SK-N-SH treated with all-trans-retinoic acid at 6 μM for 48 hours (cell line): ENCODE results near the gene SLC35G2.

ENCODE experiments used
- ATAC-seq: fragments of 200-7000 bp; cut with Tn5 transposase; 3 replicates; pipeline ENCODE4 v1.9.1; 2020; ENCODE audit warnings: mild to moderate bottlenecking, moderate library complexity
- ARNTL ChIP-seq: fragments of 450-650 bp; formaldehyde crosslinking; IDR thresholded peaks from 2 replicates; pipeline ENCODE4 v1.5.0; 2020; ENCODE audit warnings: low read depth, mild to moderate bottlenecking, moderate library complexity, borderline replicate concordance
- BACH2 ChIP-seq: fragments of 250-450 bp; sonication (Bioruptor Pico); IDR thresholded peaks from 2 replicates; pipeline ENCODE4 v1.9.0; 2021; ENCODE audit warnings: mild to moderate bottlenecking, borderline replicate concordance
- CSDC2 ChIP-seq: fragments of 250-450 bp; sonication (Bioruptor Pico); IDR thresholded peaks from 2 replicates; pipeline ENCODE4 v1.5.0; 2020; ENCODE audit warnings: mild to moderate bottlenecking, moderate library complexity
- CSRNP3 ChIP-seq: fragments of 250-450 bp; sonication (Bioruptor Pico); IDR thresholded peaks from 2 replicates; pipeline ENCODE4 v1.5.1; 2021; ENCODE audit warnings: mild to moderate bottlenecking, moderate library complexity
- ESRRG ChIP-seq: fragments of 250-450 bp; sonication (Bioruptor Pico); IDR thresholded peaks from 2 replicates; pipeline ENCODE4 v1.6.1; 2021; ENCODE audit warnings: mild to moderate bottlenecking
- GLIS3 ChIP-seq: fragments of 250-450 bp; sonication (Bioruptor Pico); IDR thresholded peaks from 2 replicates; pipeline ENCODE4 v1.5.0; 2020; ENCODE audit warnings: mild to moderate bottlenecking, moderate library complexity
- ISL1 ChIP-seq: fragments of 250-450 bp; sonication (Bioruptor Pico); IDR thresholded peaks from 2 replicates; pipeline ENCODE4 v2.1.2; 2022; ENCODE audit warnings: mild to moderate bottlenecking, moderate library complexity
- OSR1 ChIP-seq: fragments of 250-450 bp; sonication (Bioruptor Pico); IDR thresholded peaks from 2 replicates; pipeline ENCODE4 v1.8.0; 2022; ENCODE audit warnings: moderate library complexity, mild to moderate bottlenecking, inconsistent platforms
- PATZ1 ChIP-seq: fragments of 250-450 bp; sonication (Bioruptor Pico); IDR thresholded peaks from 2 replicates; pipeline ENCODE4 v1.8.0; 2020; ENCODE audit warnings: mild to moderate bottlenecking, moderate library complexity, borderline replicate concordance
- POU6F1 ChIP-seq: fragments of 250-450 bp; sonication (Bioruptor Pico); IDR thresholded peaks from 2 replicates; pipeline ENCODE4 v1.8.0; 2021; ENCODE audit warnings: low read depth, mild to moderate bottlenecking, moderate library complexity, borderline replicate concordance
- PPARA ChIP-seq: fragments of 250-450 bp; sonication (Bioruptor Pico); IDR thresholded peaks from 2 replicates; pipeline ENCODE4 v1.5.0; 2020; ENCODE audit warnings: mild to moderate bottlenecking, borderline replicate concordance
- RARB ChIP-seq: fragments of 250-450 bp; sonication (Bioruptor Pico); IDR thresholded peaks from 2 replicates; pipeline ENCODE4 v1.8.0; 2021; ENCODE audit warnings: mild to moderate bottlenecking, moderate library complexity
- SNAI2 ChIP-seq: fragments of 250-450 bp; sonication (Bioruptor Pico); IDR thresholded peaks from 2 replicates; pipeline ENCODE4 v1.5.0; 2020; ENCODE audit warnings: mild to moderate bottlenecking, moderate library complexity
- TCF4 ChIP-seq: fragments of 250-450 bp; sonication (Bioruptor Pico); IDR thresholded peaks from 2 replicates; pipeline ENCODE4 v1.8.0; 2021; ENCODE audit warnings: mild to moderate bottlenecking, moderate library complexity, borderline replicate concordance
- TOX ChIP-seq: fragments of 250-450 bp; sonication (Bioruptor Pico); IDR thresholded peaks from 2 replicates; pipeline ENCODE4 v1.8.0; 2021; ENCODE audit warnings: mild to moderate bottlenecking, moderate library complexity, borderline replicate concordance
- ZFP3 ChIP-seq: fragments of 250-450 bp; sonication (Bioruptor Pico); IDR thresholded peaks from 2 replicates; pipeline ENCODE4 v1.5.0; 2020; ENCODE audit warnings: mild to moderate bottlenecking, moderate library complexity
- ZFP30 ChIP-seq: fragments of 450-650 bp; formaldehyde crosslinking; IDR thresholded peaks from 2 replicates; pipeline ENCODE4 v1.5.0; 2022; ENCODE audit warnings: mild to moderate bottlenecking, moderate library complexity
- ZNF70 ChIP-seq: fragments of 450-650 bp; formaldehyde crosslinking; IDR thresholded peaks from 2 replicates; pipeline ENCODE4 v1.5.0; 2020; ENCODE audit warnings: mild to moderate bottlenecking, moderate library complexity
- ZNF8 ChIP-seq: fragments of 450-650 bp; formaldehyde crosslinking; IDR thresholded peaks from 2 replicates; pipeline ENCODE4 v1.5.0; 2020; ENCODE audit warnings: mild to moderate bottlenecking, moderate library complexity
- TF ChIP-seq, protein P1 (sequence below): fragments of 250-450 bp; sonication (Bioruptor Pico); IDR thresholded peaks from 2 replicates; pipeline ENCODE4 v1.5.0; 2020; ENCODE audit warnings: mild to moderate bottlenecking, moderate library complexity
- TF ChIP-seq, protein P2 (sequence below): fragments of 250-450 bp; sonication (Bioruptor Pico); IDR thresholded peaks from 2 replicates; pipeline ENCODE4 v1.5.1; 2020; ENCODE audit warnings: low read depth, mild to moderate bottlenecking, moderate library complexity

Gene SLC35G2

GRCh38 chr3:136842294-136842693 lies 23.4 kb downstream of the SLC35G2 start:
- TF ChIP-seq ZFP3: no peak
- no peak for TF ChIP-seq PATZ1 (CRISPR knock-in tag)
- no peak for TF ChIP-seq BACH2 (CRISPR knock-in tag)
- no peak for TF ChIP-seq PPARA (CRISPR knock-in tag)
- no peak for TF ChIP-seq GLIS3 (CRISPR knock-in tag)
- no peak for TF ChIP-seq ISL1 (CRISPR knock-in tag)
- no peak for TF ChIP-seq CSRNP3 (CRISPR knock-in tag)
- no peak for TF ChIP-seq OSR1 (CRISPR knock-in tag)
- TF ChIP-seq ARNTL: no peak
- TF ChIP-seq CSDC2: no peak
- ATAC-seq: no peak

DNA sequence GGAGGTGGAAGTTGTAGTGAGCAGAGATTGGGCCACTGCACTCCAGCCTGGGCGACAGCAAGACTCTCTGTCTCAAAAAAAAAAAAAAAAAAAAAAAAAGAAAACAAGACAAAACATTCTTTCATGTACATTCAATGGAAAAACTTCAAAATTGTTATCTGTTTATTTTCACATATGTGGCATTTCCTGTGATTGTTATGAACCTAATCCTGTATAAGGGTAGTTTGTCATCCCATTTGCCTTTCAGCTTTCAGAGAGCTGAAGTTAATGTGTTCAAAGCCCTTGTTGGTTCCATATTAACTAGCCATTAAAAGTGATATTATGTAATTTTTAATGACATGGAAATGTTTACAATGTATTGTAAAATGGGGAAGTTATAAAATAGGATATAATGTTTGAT lies 25.8 kb downstream of the SLC35G2 start:
- no peak for ATAC-seq
- TF ChIP-seq GLIS3 (CRISPR knock-in tag): no peak
- no peak for TF ChIP-seq BACH2 (CRISPR knock-in tag)
- TF ChIP-seq ARNTL: no peak
- TF ChIP-seq PPARA (CRISPR knock-in tag): no peak
- no peak for TF ChIP-seq ZFP30
- TF ChIP-seq SNAI2 (CRISPR knock-in tag): no peak
- TF ChIP-seq POU6F1 (CRISPR knock-in tag): no peak
- no peak for TF ChIP-seq PATZ1 (CRISPR knock-in tag)
- no peak for TF ChIP-seq OSR1 (CRISPR knock-in tag)
- no peak for TF ChIP-seq TCF4 (CRISPR knock-in tag)
- TF ChIP-seq, protein P1, sequence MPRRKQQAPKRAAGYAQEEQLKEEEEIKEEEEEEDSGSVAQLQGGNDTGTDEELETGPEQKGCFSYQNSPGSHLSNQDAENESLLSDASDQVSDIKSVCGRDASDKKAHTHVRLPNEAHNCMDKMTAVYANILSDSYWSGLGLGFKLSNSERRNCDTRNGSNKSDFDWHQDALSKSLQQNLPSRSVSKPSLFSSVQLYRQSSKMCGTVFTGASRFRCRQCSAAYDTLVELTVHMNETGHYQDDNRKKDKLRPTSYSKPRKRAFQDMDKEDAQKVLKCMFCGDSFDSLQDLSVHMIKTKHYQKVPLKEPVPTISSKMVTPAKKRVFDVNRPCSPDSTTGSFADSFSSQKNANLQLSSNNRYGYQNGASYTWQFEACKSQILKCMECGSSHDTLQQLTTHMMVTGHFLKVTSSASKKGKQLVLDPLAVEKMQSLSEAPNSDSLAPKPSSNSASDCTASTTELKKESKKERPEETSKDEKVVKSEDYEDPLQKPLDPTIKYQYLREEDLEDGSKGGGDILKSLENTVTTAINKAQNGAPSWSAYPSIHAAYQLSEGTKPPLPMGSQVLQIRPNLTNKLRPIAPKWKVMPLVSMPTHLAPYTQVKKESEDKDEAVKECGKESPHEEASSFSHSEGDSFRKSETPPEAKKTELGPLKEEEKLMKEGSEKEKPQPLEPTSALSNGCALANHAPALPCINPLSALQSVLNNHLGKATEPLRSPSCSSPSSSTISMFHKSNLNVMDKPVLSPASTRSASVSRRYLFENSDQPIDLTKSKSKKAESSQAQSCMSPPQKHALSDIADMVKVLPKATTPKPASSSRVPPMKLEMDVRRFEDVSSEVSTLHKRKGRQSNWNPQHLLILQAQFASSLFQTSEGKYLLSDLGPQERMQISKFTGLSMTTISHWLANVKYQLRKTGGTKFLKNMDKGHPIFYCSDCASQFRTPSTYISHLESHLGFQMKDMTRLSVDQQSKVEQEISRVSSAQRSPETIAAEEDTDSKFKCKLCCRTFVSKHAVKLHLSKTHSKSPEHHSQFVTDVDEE (CRISPR knock-in tag): no peak

DNA sequence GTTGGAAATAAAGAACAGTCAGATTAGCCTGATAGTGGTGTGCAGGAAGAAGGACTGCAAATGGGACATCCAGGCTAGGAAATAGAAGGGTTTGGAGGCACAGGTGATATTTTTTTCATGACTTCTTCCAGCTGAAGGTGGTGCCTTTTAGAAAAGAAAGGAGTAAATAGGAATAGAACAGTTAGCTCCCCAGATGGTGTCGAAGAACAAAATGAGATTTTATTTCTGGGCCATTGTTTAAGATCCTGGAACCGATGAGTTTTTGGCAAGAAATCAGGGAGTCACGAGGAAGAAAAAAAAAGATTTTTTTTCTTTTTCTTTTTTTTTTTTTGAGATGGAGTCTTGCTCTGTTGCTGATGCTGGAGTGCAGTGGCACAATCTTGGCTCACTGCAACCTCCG lies 33.3 kb downstream of the SLC35G2 start:
- ATAC-seq: no peak
- TF ChIP-seq ESRRG (CRISPR knock-in tag): no peak
- TF ChIP-seq ZNF8 (CRISPR knock-in tag): no peak
- no peak for TF ChIP-seq PPARA (CRISPR knock-in tag)
- no peak for TF ChIP-seq RARB (CRISPR knock-in tag)
- TF ChIP-seq ZNF70 (CRISPR knock-in tag): no peak
- no peak for TF ChIP-seq OSR1 (CRISPR knock-in tag)

- ATAC-seq: no peak
- no peak for TF ChIP-seq TCF4 (CRISPR knock-in tag)
- no peak for TF ChIP-seq ESRRG (CRISPR knock-in tag)
- TF ChIP-seq ZNF8 (CRISPR knock-in tag): no peak
- TF ChIP-seq ARNTL: no peak
- TF ChIP-seq SNAI2 (CRISPR knock-in tag): no peak
- no peak for TF ChIP-seq BACH2 (CRISPR knock-in tag)
- TF ChIP-seq, protein P1 (CRISPR knock-in tag): no peak
- TF ChIP-seq, protein P2, sequence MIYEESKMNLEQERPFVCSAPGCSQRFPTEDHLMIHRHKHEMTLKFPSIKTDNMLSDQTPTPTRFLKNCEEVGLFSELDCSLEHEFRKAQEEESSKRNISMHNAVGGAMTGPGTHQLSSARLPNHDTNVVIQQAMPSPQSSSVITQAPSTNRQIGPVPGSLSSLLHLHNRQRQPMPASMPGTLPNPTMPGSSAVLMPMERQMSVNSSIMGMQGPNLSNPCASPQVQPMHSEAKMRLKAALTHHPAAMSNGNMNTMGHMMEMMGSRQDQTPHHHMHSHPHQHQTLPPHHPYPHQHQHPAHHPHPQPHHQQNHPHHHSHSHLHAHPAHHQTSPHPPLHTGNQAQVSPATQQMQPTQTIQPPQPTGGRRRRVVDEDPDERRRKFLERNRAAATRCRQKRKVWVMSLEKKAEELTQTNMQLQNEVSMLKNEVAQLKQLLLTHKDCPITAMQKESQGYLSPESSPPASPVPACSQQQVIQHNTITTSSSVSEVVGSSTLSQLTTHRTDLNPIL (CRISPR knock-in tag): no peak
- TF ChIP-seq OSR1 (CRISPR knock-in tag): no peak
- no peak for TF ChIP-seq GLIS3 (CRISPR knock-in tag)
- TF ChIP-seq ZFP3: no peak
- no peak for TF ChIP-seq ISL1 (CRISPR knock-in tag)
- no peak for TF ChIP-seq PPARA (CRISPR knock-in tag)
- no peak for TF ChIP-seq RARB (CRISPR knock-in tag)
- no peak for TF ChIP-seq TOX (CRISPR knock-in tag)
These were observed 37.7 kb downstream of the SLC35G2 start for GRCh38 chr3:136856665-136857064.
